Stimulated activated CD8-positive, alpha-beta memory T cell treated with anti-CD3 and anti-CD28 coated beads, Interleukin-2, amount 100 ng/mL, for 1 hour (primary cell): ENCODE results near the gene PEMT.

ENCODE experiments used
- DNase-seq, 2 donors: peaks; one replicate each; pipeline ENCODE4 v3.0.0-alpha.2; 2020; ENCODE audit warnings: low read depth in 2 of 2

PEMT gene

GRCh38 chr17:17553217-17554195, 38.0 kb downstream of the PEMT start:
- DNase-seq: no peak

GRCh38 chr17:17552351-17553216, 38.9 kb downstream of the PEMT start:
- no peak for DNase-seq

- no peak for DNase-seq
These were observed 40.1 kb downstream of the PEMT start for GRCh38 chr17:17551361-17551760.

- DNase-seq: no peak
These were observed 41.7 kb downstream of the PEMT start for GRCh38 chr17:17549732-17550366.

- DNase-seq: no peak
These were observed 43.5 kb downstream of the PEMT start for GRCh38 chr17:17548044-17548443.

- DNase-seq: no peak
These were observed 44.2 kb downstream of the PEMT start for GRCh38 chr17:17547210-17547764.

GRCh38 chr17:17546399-17547185, 44.9 kb downstream of the PEMT start:
- DNase-seq: no peak

- no peak for DNase-seq
These were observed 45.5 kb downstream of the PEMT start for GRCh38 chr17:17545984-17546383.

- DNase-seq: no peak
These were observed 46.3 kb downstream of the PEMT start for GRCh38 chr17:17545031-17545820.

- no peak for DNase-seq
These were observed 48.4 kb downstream of the PEMT start for GRCh38 chr17:17542906-17543635.

GRCh38 chr17:17541640-17542001, 49.9 kb downstream of the PEMT start:
- DNase-seq: no peak

GRCh38 chr17:17540935-17541639, 50.4 kb downstream of the PEMT start:
- no peak for DNase-seq

GRCh38 chr17:17540278-17540906, 51.1 kb downstream of the PEMT start:
- DNase-seq: no peak

GRCh38 chr17:17539591-17539990, 51.9 kb downstream of the PEMT start:
- no peak for DNase-seq

- DNase-seq: no peak
These were observed 52.8 kb downstream of the PEMT start for GRCh38 chr17:17538417-17539391.

GRCh38 chr17:17537311-17538099, 54.0 kb downstream of the PEMT start:
- DNase-seq: no peak
